Daoy (cell line): ENCODE results near the gene ADCY5. TPM values are rescaled to one million over a fixed set of nuclear protein-coding genes. Genes with fewer than 3 reads are reported as not detected.

Experiments
- DNase-seq: peaks from one replicate; pipeline ENCODE4 v3.0.0-alpha.2; 2015; ENCODE audit warnings: low read depth
- total RNA-seq: library from RNA; depleted of rRNA; stranded (reverse); fragments of >200 nt; shearing (Covaris generic); gene quantifications from 2 replicates; pipeline ENCODE4 v1.2.3, GENCODE V29; 2014

Gene ADCY5
- total RNA-seq, 1 experiment from 2014 or later: 0.06 TPM

DNA sequence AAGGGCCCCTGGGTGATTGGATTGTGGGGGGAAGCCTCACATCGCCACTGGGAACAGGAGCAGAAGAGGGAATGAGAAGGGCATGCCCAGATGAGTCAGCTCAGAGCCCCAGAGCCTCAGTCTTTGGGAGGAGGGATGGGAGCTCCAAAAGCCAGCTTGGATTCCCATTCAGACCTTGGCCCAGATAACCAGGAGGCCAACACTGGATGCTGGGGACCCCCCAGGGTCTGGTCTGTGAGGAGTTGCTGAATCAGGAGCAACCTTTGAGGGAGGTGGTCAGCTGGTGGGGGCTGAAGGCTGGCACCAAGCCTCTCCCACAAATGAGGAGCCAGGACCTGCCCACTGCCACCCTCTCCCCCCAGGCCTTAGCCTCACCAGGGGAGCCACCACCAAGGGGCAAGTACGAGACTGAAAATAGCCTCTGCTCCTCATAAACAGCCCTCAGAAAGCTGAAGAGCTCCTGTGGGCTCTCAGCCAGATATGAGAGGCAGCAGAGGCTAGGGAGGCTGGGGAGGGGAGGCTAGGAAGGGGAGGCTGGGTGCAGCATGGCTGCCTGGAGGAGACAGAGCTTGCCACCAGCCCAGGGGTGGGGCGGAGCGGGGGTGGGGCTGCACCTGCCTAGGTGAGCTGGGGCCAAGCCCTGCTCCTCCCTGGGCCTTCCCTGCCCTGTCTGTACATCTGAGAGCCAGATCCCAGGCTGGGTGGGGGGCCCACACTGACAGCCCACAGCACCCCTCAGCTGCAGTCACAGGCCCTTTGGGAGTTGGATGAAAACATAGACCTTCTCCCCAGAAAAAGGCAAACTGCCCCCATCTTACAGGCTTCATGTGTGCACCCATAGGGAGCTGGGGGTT lies 147.3 kb downstream of the ADCY5 start:
- DNase-seq: no peak

DNA sequence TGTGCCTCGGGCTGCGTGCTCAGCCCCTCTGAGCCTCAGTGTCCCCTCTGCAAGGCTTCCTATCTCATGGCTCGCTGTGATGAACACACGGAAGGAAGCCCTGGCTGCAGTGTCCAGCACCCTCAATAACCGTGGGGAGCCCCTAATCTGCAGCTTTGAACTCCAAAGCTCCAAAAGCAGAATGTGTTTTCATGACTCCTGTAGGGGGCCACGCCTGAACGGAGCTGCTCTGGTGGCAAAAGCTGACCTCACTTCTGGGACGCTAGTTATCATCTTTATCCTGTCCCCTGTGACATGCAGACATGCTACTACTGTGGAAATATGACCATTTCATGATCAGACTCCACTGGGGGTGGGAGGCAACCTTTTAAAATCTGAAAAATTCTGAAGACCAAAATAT lies 148.3 kb downstream of the ADCY5 start:
- DNase-seq: no peak

- no peak for DNase-seq
Observed at GRCh38 chr3:123300056-123300455, 148.8 kb downstream of the ADCY5 start.

DNA sequence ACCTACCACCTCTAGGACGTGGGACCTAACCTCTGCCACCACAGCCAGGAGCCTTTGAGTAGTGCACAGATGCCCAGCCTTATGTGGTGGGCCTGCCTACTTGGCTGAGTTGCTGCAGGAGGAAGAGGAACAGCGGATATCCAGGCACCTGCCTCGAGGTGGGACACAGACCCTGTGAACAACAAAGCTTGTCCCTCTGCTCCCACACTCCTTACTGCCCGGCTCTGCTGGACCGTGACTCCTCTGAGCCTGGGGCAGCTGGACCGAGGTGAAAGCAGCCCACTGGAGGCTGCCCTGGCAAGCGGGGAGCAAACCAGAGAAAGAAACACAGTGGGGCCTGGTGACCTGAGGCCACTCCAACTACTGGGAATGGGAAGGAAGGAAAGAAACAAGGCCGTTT lies 149.3 kb downstream of the ADCY5 start:
- DNase-seq: no peak

DNA sequence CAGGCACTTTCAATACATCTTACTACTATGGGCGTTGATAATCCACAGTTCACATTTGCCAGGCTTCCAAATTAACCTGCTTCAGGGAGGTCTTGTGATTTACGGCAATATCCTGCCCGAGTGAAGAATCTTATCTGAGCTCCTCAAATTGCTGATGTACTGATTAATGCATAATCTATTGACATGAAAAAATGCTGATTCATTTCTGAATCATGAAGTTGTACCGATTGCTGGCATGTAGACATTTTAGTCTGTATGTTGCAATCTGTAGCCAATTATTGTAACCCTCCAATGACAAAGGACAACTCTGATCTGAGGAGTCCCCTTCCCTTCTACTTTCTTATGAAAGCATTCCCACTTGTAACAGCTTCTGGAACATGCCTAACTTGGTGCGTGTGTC lies 150.0 kb downstream of the ADCY5 start:
- no peak for DNase-seq

DNA sequence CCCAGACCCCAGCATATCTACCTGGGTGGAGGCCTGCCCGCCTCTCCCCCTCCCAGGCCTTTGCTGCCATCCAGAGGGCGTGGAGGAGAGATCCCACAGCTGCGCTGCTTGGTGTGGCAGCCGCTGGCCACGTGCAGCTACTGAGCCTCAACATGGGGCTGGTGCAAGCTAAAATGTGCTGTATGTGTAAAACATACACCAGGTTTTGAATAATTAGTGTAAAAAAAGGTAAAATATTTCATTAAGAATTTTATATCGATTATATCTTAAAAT lies 151.3 kb downstream of the ADCY5 start:
- no peak for DNase-seq

- DNase-seq: no peak
Observed at GRCh38 chr3:123296836-123297626, 151.9 kb downstream of the ADCY5 start.

GRCh38 chr3:123296261-123296660 lies 152.6 kb downstream of the ADCY5 start:
- DNase-seq: no peak

DNA sequence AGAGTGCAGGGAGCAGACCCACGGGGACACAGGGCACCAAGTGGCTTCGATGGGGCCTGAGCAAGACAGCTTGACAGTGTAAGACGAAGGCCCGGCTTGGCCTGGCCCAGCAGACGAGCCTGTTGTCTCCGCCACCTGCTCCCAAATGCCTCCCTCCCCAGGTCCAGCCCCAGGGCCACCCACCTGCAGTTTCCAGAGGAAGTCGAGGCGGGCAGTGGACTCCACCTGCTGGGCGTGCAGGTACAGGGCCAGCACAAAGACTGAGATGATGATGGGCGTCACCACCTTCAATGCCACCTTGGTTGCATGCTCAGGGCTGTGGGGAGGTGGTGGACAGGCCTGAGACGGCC lies 153.0 kb downstream of the ADCY5 start:
- DNase-seq: no peak

DNA sequence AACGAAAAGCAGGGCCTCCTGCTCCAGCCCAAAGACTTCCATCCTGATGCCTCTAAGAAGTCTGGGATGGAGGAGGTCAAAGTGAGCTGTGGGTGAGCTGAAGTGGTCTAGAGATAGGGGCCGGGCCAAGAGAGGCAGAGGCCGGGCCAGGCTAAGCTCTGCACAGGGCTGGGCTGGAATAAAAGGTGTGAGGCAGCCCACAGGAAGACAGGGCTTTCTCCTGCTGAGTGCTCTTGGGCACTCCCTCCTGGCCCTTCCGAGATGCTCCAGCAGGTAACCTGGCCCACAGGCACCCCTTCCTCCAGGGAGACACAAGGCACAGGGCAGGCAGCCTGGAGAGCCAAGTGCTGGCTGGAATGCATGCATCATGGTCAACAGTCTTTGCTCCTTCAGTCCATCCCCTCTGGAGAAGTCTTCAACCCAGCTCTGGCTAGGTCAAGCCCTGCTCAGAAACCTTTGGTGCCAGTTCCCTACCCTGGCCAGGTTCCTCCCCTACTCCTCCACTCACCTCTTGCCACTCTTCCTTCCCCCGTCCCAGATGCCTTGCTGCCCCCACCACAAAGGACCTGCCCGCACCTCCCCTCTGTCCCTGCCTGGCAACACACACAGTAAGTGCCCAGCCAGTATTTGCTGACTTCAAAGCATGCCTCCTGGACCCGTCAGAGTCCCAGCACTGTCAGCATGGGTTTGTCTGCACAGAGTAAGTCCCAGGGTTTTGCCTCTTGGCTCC lies 153.6 kb downstream of the ADCY5 start:
- DNase-seq: no peak

GRCh38 chr3:123294296-123294938 lies 154.5 kb downstream of the ADCY5 start:
- DNase-seq: no peak

DNA sequence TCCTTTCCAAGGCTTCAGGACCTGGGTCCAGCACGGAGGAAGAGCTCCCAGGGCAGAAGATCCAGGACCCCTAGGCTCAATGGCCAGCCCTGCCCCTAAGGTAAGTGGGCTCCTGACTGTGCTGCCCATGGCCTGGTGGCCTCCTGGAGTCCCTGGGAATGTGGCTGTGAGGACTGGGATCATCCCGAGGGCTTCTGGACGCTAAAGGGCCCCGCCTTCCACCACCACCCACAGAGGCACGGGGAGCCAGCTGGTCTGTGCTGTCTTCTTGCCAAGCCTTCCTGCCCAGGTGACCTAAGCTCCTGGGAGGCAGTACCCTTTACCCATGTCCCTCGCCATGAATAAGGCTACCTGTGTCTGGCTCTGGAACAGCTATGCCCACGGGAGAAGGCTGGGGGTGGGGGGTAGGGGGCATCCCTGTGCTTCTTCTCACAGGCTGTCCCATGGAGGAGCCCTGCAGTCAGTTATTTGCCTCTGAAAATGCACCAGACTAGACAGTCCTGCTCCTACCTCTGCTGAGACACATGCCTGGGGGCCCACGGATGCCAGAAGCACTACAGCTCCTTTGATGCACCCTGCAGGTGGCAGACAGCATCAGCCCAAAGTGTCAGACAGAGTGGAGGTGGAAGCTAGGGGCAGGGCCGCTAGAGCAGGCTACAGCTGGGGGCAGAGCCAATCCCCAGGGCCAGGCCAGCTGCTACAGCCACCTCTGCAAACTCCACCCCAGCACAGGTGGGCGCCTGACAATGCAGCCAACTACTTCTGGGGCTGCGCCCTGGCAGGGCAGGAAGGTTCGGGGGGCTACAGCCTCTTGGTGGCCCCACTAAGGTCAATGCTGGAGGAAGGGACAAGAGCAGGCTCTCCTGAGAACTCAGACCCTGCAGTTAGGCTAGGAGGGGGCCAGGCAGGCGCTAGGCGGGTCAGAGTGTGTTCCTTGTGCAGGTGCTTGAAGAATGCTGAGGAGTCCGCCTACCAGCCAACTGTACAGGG lies 156.3 kb downstream of the ADCY5 start:
- no peak for DNase-seq

DNA sequence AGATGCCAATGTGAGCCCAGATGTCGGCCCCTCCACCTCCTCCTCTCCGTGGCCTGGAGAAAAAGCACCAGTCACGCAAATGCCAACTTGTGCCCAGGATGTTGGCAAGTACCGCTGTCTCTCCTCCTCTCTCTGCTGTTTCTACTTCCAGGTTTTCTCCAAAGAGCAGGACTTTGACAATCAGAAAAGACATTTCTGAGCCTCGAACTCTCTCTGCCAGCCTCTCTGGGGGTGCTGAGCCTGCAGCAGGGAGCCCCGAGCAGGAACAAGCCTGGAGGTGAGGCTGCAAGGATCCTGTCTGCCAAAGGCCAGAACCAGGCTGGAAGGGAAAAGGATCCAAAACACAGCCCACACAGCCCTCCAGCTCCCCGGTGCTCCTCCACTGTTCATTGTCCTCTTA lies 157.5 kb downstream of the ADCY5 start:
- DNase-seq: no peak

- no peak for DNase-seq
Observed at GRCh38 chr3:123290962-123291361, 157.9 kb downstream of the ADCY5 start.

- DNase-seq: no peak
Observed at GRCh38 chr3:123290107-123290930, 158.6 kb downstream of the ADCY5 start.

GRCh38 chr3:123289391-123290106 lies 159.3 kb downstream of the ADCY5 start:
- DNase-seq: no peak

DNA sequence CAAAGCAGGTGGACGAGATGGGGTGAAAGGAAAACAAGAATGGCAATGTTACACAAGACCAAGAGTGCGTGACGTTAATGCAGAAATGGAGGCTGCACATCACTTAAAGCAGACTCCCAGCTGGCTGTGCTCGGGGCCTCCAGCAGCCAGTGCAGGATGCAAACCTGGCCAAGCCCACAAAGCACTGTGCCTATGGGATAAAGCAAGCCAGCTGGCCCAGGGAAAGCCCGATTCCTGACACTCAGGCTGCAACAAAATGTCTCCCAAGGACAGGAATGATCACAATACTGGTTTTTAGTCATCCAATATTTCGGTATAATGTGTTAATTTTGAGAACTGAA lies 161.0 kb downstream of the ADCY5 start:
- DNase-seq: no peak

DNA sequence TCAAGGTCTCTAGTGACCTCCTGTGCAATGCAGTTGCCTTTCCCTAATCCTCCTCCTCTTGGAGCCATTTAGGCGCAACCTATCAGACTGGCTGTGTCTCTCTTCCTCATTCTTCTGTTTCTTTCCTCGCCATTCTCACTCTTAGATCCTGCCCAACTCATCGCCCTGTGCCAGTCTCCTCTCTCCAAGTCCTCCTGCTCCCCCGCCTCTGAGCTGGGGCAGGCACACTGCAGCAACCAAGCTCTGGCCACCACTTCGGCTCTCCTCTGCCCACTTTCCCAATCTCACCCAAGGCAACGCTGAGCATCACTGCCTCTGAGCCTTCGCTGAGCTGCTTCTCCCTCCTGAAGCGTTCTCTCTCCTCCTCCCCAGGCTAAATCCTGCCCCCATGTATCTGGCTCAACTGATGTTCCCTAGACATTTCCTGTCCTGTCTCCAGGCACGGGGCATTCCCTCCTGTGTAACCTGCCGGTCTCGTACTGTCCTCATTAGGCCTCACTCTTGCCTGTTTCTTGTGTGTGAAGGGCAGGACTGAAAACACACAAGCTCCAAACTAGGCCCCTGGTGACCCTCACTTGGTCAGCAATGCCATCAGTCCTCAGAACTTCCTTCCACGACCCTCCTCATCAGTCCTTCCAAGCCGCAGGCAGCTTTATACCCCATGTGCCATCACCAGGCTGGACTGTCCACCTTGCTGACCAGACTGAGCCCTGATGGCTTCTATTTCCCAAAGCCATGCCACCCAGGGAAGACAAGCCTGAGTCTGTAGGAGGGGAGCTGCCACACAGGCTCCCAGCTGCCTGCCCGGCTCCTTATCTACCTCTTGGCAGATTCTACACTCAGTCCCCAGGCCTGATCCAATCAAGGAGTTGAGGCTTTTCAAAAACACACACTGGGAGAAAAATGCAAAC lies 161.6 kb downstream of the ADCY5 start:
- DNase-seq: no peak
